GM21528 (cell line): ENCODE results near the gene SLC22A14.
"Not testable (repeated sequence)": the region's sequence is repeated elsewhere in the genome, so short reads cannot be mapped to it uniquely, and the experiment has no call there.

Source experiments
- ATAC-seq: cut with Tn5 transposase; IDR thresholded peaks from one replicate; pipeline ENCODE4 v1.9.1; 2021; ENCODE audit warnings: mild to moderate bottlenecking, moderate library complexity; ENCODE audit not compliant: unreplicated experiment, low FRiP score

Gene SLC22A14

GRCh38 chr3:38268522-38268921 is 13.6 kb upstream of the SLC22A14 start:
- ATAC-seq: no peak

DNA sequence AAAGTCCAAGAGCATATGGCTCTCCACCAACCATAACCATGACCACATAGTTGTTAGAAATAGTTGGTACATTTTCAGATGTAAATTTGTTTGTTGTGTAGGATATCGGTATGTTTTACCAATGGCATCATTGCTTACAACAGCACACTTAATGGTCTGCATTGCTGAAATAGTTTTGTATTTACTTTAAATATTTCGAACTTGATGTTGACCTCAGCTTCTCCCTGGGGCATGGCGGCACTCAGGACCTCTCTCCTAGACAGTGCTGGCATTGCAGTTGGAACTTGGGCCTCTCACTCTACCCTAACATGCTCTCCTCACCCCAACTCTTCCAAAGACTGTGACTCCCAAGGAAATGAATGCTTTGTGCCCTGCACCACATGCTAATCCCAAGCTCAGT is 11.5 kb upstream of the SLC22A14 start:
- no peak for ATAC-seq

- ATAC-seq: no peak
These were observed 10.5 kb upstream of the SLC22A14 start for GRCh38 chr3:38271553-38271952.

- no peak for ATAC-seq
These were observed 7.0 kb upstream of the SLC22A14 start for GRCh38 chr3:38274864-38275649.

DNA sequence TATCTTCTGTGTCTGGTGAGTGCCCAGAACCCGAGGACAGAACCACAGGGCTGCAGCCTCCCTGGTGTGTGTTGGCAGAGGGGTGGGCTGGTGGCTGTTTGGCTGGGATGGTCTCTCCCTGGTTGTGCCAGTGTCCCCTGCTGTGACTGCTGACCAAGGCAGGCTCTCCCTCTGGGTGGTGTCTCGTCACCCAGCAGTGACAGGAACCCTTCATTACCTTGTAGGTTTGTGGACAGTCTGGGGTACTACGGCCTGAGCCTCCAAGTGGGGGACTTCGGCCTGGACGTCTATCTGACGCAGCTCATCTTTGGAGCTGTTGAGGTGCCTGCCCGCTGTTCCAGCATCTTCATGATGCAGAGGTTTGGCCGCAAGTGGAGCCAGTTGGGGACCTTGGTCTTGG is 6.4 kb upstream of the SLC22A14 start:
- ATAC-seq: no peak

GRCh38 chr3:38276081-38276916 is 5.8 kb upstream of the SLC22A14 start:
- ATAC-seq: no peak

DNA sequence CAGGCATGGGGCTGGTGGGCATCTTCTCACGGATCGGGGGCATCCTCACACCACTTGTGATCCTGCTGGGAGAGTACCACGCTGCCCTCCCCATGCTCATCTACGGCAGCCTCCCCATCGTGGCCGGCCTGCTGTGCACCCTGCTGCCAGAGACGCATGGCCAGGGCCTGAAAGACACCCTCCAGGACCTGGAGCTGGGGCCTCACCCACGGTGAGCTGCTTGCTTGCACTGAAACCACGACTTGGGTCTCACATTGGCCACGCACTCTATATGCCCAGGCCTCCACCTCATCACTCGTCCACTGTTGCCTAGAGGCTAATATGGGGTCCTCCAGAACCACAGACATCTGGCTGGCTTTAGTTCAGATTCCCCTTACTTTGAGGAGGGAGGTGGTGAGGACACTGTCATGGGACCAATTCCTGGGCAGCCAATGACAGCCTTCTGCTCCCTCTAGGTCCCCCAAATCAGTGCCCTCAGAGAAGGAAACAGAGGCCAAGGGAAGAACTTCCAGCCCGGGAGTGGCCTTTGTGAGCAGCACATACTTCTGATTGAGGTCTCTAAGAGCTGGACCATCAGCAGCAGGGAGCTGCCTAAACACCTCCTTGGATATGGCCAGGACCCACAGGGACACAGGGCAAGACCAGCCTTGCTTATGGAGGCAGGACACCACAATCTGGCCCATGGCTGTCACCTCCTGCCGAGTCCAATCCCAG is 5.0 kb upstream of the SLC22A14 start:
- ATAC-seq: no peak

DNA sequence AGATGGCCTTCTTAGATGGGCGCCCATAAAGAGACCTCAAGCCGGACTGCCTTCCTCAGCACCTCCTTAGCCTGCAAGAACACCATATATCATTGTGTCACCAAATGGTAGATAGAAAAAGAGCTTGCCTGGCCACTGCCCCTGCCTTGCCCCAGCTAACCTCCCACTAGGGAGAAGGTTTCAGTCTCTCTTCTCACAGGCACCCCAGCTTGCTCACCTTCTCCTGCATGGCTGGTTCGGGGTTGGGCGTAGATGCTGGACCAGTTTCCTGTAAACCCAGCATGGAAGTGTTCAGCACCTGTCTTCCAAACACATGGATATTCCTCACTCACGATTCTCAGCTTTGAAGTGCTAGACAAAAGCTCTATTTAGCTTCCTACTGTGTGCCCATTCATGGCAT is 3.3 kb upstream of the SLC22A14 start:
- no peak for ATAC-seq

- no peak for ATAC-seq
These were observed 2.0 kb downstream of the SLC22A14 start for GRCh38 chr3:38283810-38284755.

DNA sequence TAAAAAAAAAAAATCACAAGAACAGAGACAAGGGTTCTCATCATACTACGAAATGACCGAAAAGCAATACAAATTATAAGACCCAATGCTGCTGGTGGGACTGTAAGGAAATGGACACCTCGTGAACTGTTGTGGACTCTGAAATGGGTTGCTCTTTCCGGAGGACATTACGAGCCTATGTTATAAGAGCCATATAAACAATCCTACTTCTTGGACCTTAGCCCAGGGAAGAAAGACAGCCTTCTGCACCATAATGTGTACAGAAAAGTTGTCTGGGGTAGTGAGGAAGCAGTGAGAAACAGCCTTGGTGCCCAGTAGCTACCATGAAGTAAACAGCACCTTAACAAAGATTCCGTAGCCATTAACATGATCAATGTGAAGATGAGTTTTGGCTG is 2.7 kb downstream of the SLC22A14 start:
- ATAC-seq: no peak

DNA sequence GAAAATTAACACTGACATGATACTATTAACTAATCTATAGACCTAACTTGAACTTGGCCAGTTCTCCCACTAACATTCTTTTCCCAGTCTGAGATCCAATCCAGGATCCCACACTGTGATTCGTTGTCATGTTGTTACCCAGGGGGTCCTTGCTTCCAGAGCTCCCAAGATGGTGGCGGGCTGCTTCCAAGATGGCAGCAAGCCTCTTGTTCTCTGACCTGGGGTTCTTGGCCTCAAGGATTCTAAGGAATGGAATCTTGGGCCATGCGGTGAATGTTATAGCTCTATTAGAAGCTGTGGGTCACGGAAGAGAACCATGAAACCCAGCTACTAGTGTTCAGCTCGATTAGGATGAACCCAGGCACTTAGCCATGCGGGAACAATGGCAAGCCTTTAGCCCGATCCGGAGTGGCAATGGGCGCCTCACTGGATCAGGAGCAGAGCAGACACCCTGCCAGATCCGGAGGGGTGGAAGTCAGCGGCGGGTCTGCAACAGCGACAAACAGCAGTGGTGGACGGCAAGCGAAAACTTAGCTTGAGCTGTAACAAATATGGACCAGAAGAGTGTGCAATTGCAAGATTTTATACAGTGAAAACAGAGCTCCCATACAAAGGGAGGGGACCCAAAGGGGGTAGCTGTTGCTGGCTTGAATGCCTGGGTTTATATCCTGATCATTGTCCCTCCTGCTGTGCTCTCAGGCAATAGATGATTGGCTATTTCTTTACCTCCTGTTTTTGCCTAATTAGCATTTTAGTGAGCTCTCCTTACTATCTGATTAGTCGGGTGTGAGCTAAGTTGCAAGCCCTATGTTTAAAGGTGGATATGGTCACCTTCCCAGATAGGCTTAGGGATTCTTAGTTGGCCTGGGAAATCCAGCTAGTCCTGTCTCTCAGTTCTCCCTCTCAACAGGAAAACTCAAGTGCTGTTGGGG is 7.5 kb downstream of the SLC22A14 start:
- not testable (repeated sequence) for ATAC-seq

GRCh38 chr3:38297053-38297452 is 15.0 kb downstream of the SLC22A14 start:
- ATAC-seq: not testable (repeated sequence)

DNA sequence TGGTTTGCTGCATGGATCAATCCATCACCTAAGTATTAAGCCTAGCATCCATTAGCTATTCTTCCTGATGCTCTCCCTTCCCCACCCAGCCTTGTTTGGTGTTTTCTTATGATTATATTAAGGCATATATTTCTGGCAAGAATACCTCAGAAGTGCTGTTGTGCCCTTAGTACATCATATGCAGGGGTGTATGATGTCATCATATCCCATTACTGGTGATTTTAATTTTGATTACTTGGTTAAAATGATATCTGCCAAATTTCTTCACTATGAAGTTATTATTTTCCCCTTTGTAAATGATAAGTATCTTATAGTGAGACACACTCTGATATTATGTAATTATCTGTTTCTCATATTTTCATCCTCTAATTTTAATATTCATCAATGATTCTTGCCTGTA is 15.4 kb downstream of the SLC22A14 start:
- ATAC-seq: no peak

DNA sequence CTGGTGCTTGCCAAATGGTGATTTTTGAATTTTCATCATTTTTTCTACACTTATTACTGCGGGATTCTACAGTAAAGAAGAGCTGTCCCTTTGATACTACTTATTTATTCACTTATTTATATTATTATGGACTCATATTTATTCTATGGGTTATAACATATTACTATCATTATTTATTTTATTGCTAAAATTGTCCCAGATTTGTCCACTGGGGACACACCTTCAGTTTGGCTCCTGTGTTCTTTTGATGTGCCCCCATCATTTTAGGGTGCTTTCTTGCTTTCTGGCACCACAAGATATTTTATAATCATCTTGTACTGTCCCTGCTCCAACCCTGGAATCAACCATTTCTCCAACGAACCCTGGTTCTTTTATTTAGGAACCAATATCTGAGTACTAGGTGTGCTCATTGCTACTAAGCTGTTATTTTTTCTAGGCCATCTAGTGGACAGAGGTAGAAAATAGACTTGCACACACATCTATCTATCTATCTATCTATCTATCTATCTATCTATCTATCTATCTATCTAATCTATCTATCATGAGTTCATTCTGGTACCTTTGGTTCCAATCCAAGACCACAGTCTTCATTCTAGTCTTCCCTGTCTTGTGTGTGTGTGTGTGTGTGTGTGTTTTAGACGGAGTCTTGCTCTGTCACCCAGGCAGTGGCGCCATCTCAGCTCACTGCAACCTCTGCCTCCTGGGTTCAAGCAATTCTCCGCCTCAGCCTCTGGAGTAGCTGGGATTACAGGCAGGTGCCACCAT is 16.0 kb downstream of the SLC22A14 start:
- no peak for ATAC-seq

- ATAC-seq: no peak
These were observed 24.8 kb downstream of the SLC22A14 start for GRCh38 chr3:38306941-38307340.

DNA sequence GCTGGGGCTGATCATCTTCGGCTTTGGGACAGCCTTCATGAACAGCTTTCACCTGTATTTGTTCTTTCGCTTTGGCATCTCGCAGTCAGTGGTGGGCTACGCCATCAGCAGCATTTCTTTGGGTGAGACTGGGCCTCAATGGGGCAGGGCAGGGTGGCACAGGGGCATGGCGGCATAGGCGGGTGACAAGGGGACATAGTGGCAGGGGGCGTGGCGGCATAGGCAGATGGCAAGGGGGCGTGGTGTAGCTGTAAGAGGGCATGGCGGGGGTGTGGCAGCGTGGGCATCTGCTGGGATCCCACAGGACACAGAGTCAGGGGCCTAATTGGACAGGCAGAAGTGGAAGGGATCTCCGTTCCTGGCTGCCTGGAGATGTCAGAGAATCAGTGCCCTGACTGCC is 25.5 kb downstream of the SLC22A14 start:
- no peak for ATAC-seq

GRCh38 chr3:38308456-38308855 is 26.4 kb downstream of the SLC22A14 start:
- ATAC-seq: no peak

- ATAC-seq: no peak
These were observed 29.4 kb downstream of the SLC22A14 start for GRCh38 chr3:38311476-38311875.
